Measurements from ENCODE around the gene METTL16.

Gene METTL16

GRCh38 chr17:2391597-2392251, 120.0 kb downstream of the METTL16 start:
- peak overlapping the region; percentile 88; the same call in 1 of the 2 replicates for H2AFZ ChIP-seq (ENCODE audit: low read depth, low read length)
- H4K20me1 ChIP-seq (ENCODE audit: insufficient read depth, low read length), result peaks cover 48% of the 10 kb centered on the region
- H3K4me2 ChIP-seq (ENCODE audit: insufficient read depth, low read length), result peak overlapping the region; percentile 72
- TF ChIP-seq CTCF (IDR thresholded peaks at IDR 0.05; ENCODE audit: borderline replicate concordance, extremely low read depth, low read length, poor library complexity, severe bottlenecking) (no peak), EZH2 (IDR thresholded peaks at IDR 0.05; ENCODE audit: borderline replicate concordance, low read depth, low read length, severe bottlenecking) (no peak)
- H3K4me3 ChIP-seq (ENCODE audit: low read depth in 1 of 2, low read length in 2 of 2), result peak overlapping the region; percentile 34 to 57; a peak in 3 of 4 replicates
- DNase-seq, result no peak
- H3K36me3 ChIP-seq (ENCODE audit: insufficient read depth, low read length), result peaks cover 17% of the 10 kb centered on the region
- peak overlapping the region; percentile 77 for H3K9ac ChIP-seq (ENCODE audit: low read depth, low read length)
- no peaks in the 10 kb centered on the region for H3K9me3 ChIP-seq (ENCODE audit: insufficient read depth, low read length, severe bottlenecking)
- H3K4me1 ChIP-seq (ENCODE audit: insufficient read depth, low read length), result peaks cover 21% of the 10 kb centered on the region
- ATAC-seq (ENCODE audit: insufficient read depth, low read depth), result no peak
- H3K27ac ChIP-seq (ENCODE audit: low read length), result peak overlapping the region; percentile 93
- H3K27me3 ChIP-seq (ENCODE audit: insufficient read depth, low read length, poor library complexity), result no peaks in the 10 kb centered on the region
- H3K79me2 ChIP-seq (ENCODE audit: insufficient read depth, low read length), result peaks cover 44% of the 10 kb centered on the region

GRCh38 chr17:2390199-2390836, 121.4 kb downstream of the METTL16 start:
- Histone ChIP-seq H3K4me3 (ENCODE audit: low read depth in 1 of 2, low read length in 2 of 2) (no peak overlapping the region), H3K4me1 (ENCODE audit: insufficient read depth, low read length) (peaks cover 21% of the 10 kb centered on the region), H3K9me3 (ENCODE audit: insufficient read depth, low read length, severe bottlenecking) (no peaks in the 10 kb centered on the region), H3K79me2 (ENCODE audit: insufficient read depth, low read length) (peaks cover 34% of the 10 kb centered on the region), H4K20me1 (ENCODE audit: insufficient read depth, low read length) (peaks cover 38% of the 10 kb centered on the region), H3K27me3 (ENCODE audit: insufficient read depth, low read length, poor library complexity) (no peaks in the 10 kb centered on the region), H3K27ac (ENCODE audit: low read length) (no peak overlapping the region), H2AFZ (ENCODE audit: low read depth, low read length) (no peak overlapping the region), H3K36me3 (ENCODE audit: insufficient read depth, low read length) (peaks cover 28% of the 10 kb centered on the region), H3K4me2 (ENCODE audit: insufficient read depth, low read length) (no peak overlapping the region), H3K9ac (ENCODE audit: low read depth, low read length) (peak overlapping the region; percentile 25; the same call in 1 of the 2 replicates)
- ATAC-seq (ENCODE audit: insufficient read depth, low read depth), result no peak
- DNase-seq, result no peak
- no peak for TF ChIP-seq EZH2 (IDR thresholded peaks at IDR 0.05; ENCODE audit: borderline replicate concordance, low read depth, low read length, severe bottlenecking)
- TF ChIP-seq CTCF (IDR thresholded peaks at IDR 0.05; ENCODE audit: borderline replicate concordance, extremely low read depth, low read length, poor library complexity, severe bottlenecking), result no peak

- Histone ChIP-seq H4K20me1 (ENCODE audit: insufficient read depth, low read length) (peaks cover 27% of the 10 kb centered on the region), H3K79me2 (ENCODE audit: insufficient read depth, low read length) (peaks cover 32% of the 10 kb centered on the region), H3K9ac (ENCODE audit: low read depth, low read length) (no peak overlapping the region), H3K4me1 (ENCODE audit: insufficient read depth, low read length) (peaks cover 14% of the 10 kb centered on the region), H3K36me3 (ENCODE audit: insufficient read depth, low read length) (peaks cover 31% of the 10 kb centered on the region), H2AFZ (ENCODE audit: low read depth, low read length) (no peak overlapping the region), H3K4me2 (ENCODE audit: insufficient read depth, low read length) (no peak overlapping the region), H3K9me3 (ENCODE audit: insufficient read depth, low read length, severe bottlenecking) (no peaks in the 10 kb centered on the region), H3K27me3 (ENCODE audit: insufficient read depth, low read length, poor library complexity) (no peaks in the 10 kb centered on the region), H3K27ac (ENCODE audit: low read length) (no peak overlapping the region), H3K4me3 (ENCODE audit: low read depth in 1 of 2, low read length in 2 of 2) (no peak overlapping the region)
- ATAC-seq (ENCODE audit: insufficient read depth, low read depth) (no peak), DNase-seq (no peak)
- no peak for TF ChIP-seq EZH2 (IDR thresholded peaks at IDR 0.05; ENCODE audit: borderline replicate concordance, low read depth, low read length, severe bottlenecking)
- no peak for TF ChIP-seq CTCF (IDR thresholded peaks at IDR 0.05; ENCODE audit: borderline replicate concordance, extremely low read depth, low read length, poor library complexity, severe bottlenecking)
Measured at GRCh38 chr17:2388683-2389055, 123.0 kb downstream of the METTL16 start.

Data from DND-41 (cell line).